ENCODE data around the gene VENTX.

Gene VENTX

DNA sequence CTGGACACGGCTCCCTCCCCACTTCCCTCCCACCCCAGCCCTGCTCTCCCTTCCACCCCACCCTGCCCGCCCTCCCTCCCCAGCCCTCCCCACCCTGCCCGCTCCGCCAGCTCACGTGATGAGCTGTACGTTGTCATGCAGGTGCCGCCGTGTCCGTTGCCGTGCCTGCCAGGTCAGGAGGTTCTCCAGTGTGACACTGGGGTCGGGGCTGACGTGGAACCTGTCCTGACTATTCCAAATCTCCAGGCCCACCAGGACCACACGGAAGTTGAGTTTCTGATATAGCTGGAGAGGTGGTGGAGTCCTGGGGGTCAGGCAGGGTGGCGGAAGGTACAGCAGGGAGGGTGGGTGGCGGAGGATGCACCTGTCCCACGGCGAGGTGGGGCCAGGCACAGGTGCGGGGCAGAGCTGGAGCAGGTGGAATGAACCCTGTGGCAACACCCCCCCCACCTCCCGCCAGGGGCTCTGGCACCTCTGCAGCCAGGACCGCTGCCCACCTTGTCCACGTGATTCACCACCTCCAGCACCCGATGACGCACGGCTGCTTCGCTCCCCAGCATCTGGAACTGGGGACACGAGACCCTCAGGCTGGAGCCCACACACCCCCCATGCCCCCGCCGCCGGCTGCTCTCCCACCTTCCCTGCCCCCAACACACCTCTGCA lies 34.8 kb downstream of the VENTX start:
- no peak for DNase-seq (ENCODE audit: low spot score)

DNA sequence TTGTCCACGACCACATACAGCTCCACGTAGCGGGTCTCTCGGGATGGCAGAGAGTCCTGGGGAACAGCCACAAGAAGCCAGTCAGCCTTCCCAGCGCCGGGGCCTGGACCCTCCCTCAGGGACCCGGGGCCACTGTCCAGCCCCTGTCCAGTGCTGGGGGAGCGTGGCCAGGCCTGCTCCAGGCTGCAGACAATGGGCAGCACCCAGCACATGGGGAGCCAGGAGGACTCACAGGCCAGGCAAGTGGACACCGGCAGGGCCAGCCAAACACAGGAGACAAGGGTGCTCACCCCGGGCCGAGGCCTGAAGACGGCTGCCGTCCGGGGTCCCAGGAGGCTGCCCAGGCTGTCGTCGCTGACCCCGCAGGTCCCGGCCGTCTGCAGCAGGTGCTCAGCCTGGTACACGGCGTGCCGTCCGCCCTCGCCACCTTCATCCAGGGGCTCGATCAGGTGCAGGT lies 35.3 kb downstream of the VENTX start:
- DNase-seq (ENCODE audit: low spot score) = no peak

DNA sequence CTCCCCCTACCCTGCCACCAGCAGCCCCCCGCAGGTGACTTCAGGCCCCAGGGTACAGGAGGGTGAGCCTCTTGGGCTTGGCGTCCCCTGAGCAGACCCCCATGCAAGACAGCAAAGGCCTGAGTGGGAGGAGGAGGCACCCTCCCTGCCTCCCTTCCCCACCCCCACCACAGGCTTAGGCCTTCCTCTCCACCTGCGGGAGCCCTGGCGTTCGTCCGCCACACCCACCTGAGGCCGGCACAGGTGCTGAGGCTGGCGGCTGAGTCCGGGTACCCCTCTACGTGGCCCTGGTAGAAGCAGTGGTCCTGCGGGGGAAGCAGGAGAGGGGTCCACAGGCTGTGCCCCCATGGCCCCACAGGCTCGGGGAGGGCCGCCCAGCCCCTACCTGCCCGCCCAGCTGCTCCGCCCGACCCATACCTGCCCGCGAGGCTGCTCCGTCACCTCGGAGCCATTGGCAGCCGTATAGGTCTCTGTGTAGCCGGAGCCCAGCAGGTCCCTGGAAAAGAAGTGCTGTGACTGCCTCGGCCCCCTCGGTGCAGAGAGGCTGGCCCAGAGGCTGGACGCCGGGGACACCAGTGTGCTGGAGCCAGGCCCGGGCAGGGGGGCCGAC lies 36.0 kb downstream of the VENTX start:
- no peak for DNase-seq (ENCODE audit: low spot score)

DNA sequence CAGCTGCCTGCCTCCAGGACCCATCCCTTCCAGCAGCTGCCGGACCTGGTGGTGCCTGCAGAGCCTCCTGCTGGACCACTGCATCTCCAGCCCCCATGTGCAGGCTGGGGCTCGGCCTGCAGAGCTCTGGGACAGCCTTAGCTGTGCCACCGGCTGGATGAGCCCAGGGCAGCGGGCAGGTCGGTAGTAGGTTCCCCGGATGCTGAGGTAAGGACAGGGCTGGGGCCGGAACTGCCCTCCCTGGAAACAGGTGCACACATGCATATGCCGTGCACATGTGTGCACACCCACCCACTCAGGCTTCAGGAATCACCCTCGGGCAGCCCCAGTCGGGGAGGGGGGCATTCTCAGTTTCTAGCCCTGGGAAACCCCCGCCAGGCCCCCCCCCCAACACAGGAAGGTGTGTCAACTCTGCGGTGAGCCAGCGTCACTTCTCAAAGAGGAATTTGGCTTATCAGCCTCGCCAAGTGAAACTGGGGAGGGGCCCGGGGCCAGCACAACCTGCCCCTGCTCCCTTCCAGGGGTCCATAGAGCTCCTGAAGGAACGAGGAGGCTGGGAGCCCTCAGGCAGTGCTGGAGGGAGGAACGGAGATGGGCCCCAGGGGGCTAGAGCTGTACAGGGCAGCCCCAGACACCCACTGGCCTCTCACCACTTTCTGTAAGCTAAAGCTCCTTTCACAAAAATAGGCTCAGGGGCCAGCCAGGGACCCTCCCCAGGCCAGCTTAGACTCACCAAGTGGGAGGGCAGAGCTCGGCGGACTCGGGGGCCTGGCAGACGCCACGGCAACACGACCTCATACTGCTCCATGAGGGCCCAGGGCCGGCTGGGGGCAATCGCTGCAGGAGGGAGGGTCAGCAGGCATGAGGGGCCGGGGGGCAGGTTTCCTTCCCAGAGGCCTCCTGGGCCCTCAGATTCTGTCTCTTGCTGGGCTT lies 37.4 kb downstream of the VENTX start:
- DNase-seq (ENCODE audit: low spot score) = no peak

DNA sequence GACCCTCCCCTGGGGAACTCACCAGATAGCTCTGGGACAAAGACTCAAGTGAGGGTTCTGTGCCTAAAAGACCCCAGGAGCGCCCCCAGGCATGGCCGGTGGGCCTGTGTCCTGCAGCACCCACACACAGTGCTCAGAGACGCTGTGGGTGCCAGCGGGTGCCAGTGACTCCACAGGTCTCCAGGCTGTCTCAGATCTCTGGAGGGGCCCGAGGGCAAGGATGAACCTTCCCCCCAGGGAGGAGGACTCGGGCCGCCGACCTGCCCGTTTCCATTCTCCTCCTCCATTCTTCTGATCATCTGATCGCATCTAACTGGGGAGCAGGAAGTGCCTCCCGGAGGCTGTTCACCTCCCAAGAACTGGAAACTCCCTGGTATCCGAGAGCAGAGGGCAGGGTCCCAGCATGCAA lies 38.0 kb downstream of the VENTX start:
- no peak for DNase-seq (ENCODE audit: low spot score)

DNA sequence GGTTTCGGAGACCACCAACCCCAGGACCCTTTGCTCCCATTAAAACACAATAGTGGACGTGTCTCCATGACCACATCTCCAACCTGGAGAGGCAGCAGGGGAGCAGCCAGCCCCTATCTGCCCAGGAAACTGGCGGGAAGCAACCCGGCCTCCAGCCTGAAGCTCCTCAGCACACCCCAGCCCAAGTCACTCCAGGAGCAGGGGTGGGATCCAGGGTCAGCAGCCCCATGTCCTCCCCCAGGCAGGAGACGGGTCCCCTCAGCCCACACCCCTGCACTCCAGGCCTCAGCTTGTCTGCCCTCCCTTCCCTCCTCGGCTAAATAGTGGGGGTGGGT lies 38.4 kb downstream of the VENTX start:
- no peak for DNase-seq (ENCODE audit: low spot score)

DNA sequence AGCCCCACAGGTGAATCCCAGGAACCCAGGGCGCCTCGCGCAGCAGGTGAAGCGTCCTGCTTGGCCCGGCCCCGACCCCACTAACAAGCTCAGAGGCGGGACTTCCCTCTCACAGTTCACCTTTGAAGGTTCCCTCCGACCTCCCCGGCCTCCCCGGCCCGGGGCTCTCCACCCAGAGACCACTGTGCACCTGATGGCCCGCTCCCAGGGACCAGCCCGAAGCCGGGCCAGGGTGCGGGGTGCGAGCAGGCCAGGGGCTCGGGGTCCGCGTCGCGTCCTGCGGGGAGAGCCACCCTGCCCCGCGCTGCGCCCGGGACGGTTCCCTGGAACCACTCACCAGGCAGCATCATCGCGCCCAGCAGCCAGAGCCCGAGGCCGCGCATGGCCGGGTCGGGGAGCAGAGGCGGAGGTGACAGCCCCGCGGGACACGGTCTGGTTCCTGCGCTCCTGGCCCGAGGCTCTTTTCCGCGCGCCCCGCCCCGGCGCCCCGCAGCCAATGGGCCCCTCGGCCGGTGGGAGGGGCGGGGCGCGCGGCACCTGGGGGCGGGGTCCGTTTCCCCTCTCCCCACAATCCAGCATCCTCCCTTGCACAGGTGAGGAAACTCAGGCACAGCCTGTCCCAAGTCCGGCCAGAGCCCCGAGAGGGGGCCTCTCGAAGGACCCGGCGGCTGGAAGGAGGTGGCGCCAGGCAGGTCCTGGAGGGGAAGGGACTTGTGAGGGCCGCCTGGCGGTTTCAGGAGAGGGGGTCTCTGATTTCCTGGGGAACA lies 39.0 kb downstream of the VENTX start, which contains the start of gene ADAM8:
Gene ADAM8, minus strand, starts transcription at position 434 of the 767 bp plus-strand sequence. Its CDS starts 51 bp downstream, at position 383.
- DNase-seq (ENCODE audit: low spot score) = no peak

DNA sequence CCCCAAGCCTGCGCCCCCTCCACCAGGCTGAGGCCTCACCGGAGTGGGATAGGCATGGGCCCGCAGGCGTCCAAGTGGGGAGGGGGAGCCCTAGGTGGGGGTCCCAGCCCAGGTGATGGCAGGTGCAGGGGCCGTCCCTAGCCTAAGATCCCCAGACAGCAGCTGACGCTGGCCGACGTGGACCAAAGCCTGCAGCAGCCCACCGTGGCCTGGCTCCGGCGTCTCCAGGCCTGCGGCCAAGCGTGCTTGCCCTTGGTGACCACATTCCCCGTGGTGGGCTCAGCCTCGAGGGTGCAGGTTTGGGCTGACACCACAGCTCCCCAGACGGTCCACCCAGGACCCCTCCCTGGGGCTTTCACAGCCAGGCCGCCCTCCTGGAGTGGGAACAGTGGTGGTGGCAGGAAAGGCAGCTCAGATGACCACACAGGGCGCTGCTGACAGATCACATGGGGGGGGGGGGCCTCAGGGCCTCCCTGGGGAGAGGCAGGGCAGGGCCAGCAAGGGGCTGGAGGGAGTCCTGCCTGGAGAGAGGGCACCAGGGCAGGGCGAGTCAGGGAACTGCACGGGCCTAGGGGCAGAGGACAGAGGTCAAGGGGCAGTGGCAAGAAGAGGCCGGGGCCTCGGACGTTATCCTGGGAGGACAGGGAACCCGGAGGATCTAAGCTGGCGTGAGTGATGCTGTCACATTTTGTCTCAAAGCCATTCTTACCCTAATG lies 39.8 kb downstream of the VENTX start:
- no peak for DNase-seq (ENCODE audit: low spot score)

DNA sequence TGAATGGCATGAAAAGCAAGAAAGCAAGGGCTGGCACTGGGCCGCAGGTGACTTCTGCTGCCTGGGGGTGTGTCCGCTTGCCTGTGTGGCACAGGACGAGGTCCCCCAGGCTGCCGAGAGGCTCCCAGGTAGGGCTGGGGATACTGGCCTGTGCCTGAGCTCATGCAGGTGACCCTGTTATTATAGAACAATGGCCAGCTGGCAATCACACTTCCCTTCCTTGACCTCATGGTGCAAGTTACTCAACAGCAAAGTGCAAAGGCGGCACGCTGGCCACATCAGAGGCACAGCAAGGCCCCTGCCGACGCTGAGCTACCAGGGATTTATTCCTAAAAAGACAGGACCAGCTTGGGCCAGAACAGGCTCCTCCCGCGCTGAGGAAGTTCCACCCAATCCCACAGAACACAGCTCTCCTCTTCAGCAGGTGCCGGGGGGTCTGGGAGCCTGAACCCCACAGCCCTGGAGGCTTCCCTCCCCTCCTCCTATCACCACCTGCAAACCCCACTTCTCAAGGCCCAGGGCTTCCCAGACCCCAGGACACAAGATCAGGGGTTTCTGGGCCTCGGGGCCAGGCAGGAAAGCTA lies 40.4 kb downstream of the VENTX start:
- DNase-seq (ENCODE audit: low spot score) = no peak

DNA sequence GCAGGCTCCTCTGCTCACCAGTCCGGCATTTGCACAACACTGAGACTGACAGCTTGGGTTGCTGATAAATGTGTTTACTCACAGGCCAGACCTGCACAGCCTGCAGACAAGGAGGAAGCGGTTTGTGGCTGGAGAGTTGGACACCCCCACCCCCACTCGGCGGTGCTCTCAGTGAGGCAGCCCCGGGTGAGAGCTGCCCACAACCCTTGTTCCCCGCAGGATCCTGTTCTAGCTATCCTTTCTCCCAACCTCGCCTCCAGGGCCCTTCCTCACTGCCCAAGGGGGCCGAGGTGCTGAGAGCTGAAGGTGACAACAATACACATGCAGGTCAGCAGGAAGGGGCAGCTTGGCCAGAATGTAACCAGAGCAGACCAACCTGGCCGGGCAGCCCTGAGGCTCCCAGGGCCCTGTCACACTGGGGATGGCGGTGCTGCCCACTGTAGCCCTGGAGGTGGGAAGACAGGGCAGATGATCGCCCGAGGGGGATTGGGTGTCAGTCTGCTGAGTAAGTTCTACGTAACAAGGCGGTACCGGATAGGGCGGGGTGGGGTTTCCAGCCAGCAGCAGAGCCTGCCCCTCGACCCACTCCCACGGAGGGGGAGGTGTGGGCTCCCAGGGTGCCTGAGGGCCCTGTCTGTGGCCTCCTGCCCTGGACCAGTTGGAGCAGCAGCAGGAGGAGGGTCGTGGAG lies 41.1 kb downstream of the VENTX start:
- no peak for DNase-seq (ENCODE audit: low spot score)

DNA sequence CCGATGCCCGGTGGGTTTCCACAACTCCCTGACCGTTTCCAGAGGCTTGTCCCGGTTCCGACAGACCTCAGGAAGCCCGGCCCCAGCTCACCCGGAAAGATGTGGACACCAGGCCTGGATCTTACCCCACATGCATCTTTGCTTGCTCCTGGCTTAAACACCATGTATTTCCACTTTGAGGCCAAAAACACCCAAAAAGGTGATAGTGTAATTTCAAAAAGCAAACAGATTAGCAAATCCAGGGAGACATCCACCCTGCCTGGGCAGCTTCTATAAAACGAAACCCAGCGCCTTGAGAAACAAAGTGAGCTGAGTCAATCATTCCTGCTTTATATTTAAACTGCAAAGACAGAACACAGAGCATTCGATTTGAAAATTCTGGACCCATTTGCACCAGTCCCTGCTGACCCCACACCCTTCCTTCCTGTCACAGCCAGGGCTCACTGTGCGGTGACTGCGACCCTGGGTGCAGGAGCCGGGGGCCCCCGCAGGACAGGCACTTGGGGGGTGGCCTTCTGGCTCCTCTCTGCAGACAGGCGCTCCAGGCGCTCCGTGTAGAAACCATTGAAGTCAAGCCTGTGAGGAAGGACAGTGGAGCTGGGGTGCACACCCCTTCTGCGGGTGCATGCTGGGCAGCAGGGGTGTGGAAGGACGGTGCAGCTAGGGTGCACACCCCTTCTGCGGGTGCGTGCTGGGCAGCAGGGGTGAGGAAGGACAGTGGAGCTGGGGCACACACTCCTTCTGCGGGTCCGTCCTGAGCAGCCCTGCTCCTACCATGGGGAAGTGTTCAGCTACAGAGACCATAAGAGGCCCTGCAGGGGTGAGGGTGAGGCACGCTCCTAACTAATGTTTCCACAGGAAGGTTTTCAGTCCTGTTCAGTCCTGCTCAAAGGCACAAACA lies 41.9 kb downstream of the VENTX start:
- DNase-seq (ENCODE audit: low spot score) = no peak

DNA sequence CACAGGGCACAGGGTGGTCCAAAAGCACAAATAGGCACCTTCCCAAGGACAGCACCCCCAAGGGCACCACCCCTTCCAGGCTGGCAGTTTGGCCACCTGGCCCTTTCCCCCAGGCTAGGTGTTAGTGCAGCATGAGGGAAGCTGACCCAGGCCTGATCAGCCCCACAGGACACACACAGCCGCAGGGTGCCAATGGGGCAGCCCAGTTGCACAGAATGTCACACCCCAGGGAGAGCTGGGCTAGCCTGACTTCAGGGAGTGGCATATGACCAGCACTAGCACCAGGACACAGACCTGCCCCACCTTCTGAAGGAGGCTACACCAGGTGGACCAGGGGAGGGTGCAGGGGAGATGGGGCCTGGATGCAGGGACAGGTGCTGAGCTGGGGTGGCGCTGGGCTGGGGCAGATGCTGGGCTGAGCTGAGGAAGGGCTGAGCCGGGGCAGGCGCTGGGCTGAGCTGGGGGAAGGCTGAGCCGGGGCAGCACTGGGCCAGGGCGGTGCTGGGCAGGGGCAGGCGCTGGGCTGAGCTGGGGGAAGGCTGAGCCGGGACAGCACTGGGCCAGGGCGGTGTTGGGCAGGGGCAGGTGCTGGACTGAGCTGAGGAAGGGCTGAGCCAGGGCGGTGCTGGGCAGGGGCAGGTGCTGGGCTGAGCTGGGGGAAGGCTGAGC lies 42.9 kb downstream of the VENTX start:
- no peak for DNase-seq (ENCODE audit: low spot score)

DNA sequence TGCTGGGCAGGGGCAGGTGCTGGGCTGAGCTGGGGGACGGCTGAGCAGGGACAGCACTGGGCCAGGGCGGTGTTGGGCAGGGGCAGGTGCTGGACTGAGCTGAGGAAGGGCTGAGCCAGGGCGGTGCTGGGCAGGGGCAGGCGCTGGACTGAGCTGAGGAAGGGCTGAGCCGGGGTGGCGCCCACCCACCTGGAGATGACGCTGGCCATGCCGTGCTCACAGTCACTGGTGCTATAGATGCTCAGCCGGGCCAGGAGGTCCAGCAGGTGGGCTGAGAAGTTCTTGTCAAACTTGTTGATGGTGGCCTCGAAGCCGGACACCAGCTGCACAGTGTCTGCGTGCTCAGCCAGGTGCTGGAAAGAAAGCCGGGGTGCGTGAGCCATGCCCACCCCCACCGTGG lies 43.4 kb downstream of the VENTX start:
- no peak for DNase-seq (ENCODE audit: low spot score)

DNA sequence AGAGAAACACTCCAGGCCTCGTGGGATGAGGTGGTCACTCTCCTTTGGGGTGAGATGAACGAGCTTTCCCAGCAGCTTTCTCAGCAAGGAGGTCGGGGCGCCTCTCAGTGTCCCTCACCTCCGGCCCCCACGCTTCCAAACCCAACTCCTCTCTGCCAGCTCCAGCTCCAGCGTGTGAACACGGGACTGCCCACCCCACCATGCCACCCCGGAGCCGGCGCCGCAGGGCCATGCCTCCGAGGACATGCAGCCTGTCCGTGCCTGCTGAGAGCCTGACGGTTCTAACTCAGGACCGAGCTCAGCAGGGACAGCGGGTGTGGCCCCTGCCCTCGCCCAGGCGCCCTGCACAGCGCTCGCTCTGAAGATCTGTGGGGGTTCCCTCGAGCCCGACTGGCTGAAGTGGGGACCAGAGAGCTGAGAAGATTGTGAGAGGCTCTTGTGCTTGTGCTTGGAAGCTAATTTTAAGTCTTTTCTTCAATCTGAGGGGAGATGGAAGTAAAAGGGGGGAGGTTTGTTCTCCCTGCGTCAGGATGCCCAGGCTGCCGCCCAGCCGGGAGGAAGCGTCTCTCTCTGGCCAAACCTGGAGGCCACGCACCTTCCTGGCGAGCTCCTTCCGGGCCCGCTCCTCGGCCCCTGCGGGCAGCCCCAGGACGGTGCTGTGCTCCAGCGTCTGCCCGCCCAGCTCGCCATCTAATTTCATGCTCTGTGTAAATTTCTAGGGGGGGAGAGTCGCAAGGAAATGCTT lies 44.1 kb downstream of the VENTX start:
- no peak for DNase-seq (ENCODE audit: low spot score)

DNA sequence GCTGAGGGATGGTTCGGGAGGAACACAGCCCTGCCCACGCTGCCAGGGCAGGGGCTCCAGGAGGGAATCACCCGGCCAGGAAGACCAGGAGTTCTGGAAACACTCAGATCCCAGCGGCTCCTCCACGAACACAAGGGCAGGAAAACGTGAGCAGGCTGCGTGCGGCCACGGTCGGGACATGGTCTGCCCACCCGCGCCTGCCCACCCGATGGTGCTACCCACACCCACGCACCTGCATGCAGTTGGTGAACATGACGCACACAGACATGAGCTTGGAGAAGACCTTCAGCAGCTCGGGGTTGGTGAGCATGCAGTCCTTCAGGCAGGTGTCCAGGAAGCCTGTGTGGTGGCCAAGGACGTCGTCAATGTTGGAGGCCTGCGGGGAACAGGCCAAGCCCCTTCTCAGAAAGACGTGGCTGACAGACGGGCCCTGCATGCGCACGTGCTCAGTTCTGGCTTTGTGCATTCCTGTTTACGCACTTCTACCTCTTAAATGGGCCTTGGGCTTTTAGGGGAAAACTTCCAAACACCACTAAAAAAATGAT lies 45.3 kb downstream of the VENTX start:
- no peak for DNase-seq (ENCODE audit: low spot score)

DNA sequence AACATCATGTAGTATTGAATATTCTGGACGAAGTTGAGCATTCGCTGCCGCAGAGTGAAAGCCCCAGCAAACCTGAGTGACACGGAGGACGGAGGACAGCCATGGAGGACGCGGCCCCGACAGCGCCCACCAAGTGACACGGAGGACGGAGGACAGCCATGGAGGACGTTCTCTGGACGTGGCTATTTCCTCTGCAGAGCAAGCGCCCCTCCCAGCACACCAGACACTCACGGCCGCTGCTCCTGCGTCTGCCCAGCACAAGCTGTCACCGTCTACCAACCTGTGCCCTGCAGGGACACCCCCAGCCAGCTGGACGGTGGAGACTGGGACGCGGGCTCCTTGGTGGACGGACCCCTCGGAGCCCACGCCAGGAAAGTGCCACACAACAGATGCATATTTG lies 46.3 kb downstream of the VENTX start:
- DNase-seq (ENCODE audit: low spot score) = no peak

DNA sequence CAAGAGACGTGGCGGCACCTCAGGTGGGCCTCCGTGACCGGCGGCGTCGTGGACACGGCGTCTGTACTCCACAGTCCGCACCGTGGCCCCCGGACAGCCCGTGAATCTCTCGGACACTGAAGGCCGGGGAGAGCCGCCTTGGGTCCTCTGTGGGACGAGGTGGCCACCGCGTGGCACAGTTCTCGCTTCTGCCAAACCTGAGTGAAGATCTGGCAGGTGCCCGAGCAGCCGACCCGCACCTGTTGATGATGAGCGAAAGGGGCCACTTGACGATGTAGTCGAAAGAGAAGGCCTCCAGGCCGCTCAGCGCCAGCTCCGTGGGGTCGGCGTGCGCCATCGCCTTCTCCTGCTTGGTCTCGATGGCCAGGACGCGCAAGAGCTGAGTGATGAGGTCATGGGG lies 47.6 kb downstream of the VENTX start:
- DNase-seq (ENCODE audit: low spot score) = no peak

DNA sequence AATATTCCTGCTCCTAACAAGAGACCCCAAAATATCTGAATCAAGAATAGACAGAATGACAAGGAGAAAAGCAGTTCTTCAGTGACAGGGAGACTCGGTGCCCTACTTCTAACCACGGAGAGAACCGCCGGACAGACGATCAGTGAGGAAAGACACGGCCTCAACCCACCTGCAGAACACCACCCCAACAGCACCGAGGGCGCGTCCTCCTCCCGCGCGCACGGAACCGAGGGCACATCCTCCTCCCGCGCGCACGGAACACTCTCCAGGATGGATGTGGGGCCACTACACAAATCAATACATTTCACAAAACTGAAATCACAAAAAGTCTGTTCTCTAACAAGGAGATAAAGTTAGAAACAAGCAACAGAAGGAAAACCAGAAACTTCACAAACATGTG lies 48.7 kb downstream of the VENTX start:
- no peak for DNase-seq (ENCODE audit: low spot score)

All from globus pallidus (tissue), 1 donor.